Endodermal cell (in vitro differentiated cells): Measurements from ENCODE around the gene LRSAM1. TPM values are rescaled to one million over a fixed set of nuclear protein-coding genes. Genes with fewer than 3 reads are reported as not detected.

Experiments
- DNase-seq: peaks from one replicate; pipeline ENCODE4 v3.0.0-alpha.2; 2017
- H3K27ac ChIP-seq: 2 replicates; pipeline ENCODE4 v1.5.1; 2013; ENCODE audit warnings: mild to moderate bottlenecking, low read depth, low read length, moderate library complexity
- H3K27me3 ChIP-seq: 2 replicates; pipeline ENCODE4 v1.6.1; 2013; ENCODE audit warnings: mild to moderate bottlenecking, low read length, moderate library complexity; ENCODE audit not compliant: insufficient read depth, control insufficient read depth, poor library complexity, severe bottlenecking
- H3K36me3 ChIP-seq: 2 replicates; pipeline ENCODE4 v1.7.0; 2013; ENCODE audit warnings: mild to moderate bottlenecking, low read length, moderate library complexity; ENCODE audit not compliant: control insufficient read depth, insufficient read depth
- H3K4me1 ChIP-seq: one replicate; pipeline ENCODE4 v1.7.0; 2013; ENCODE audit warnings: low read length; ENCODE audit not compliant: control insufficient read depth, insufficient read depth
- H3K4me3 ChIP-seq: 2 replicates; pipeline ENCODE4 v1.5.1; 2013; ENCODE audit warnings: mild to moderate bottlenecking, low read length, moderate library complexity
- H3K9ac ChIP-seq: 2 replicates; pipeline ENCODE4 v1.6.1; 2013; ENCODE audit warnings: mild to moderate bottlenecking, low read length, moderate library complexity; ENCODE audit not compliant: poor library complexity, severe bottlenecking; ENCODE audit errors: extremely low read depth
- H3K9me3 ChIP-seq: 2 replicates; pipeline ENCODE4 v1.6.1; 2013; ENCODE audit warnings: mild to moderate bottlenecking, low read length, moderate library complexity; ENCODE audit not compliant: control insufficient read depth
- H3K27ac Mint-ChIP-seq: 2 replicates; pipeline ENCODE4 v1.8.0; 2020; ENCODE audit warnings: mixed read lengths
- H3K27me3 Mint-ChIP-seq: 2 replicates; pipeline ENCODE4 v1.8.0; 2021; ENCODE audit warnings: mild to moderate bottlenecking, mixed read lengths; ENCODE audit not compliant: insufficient read depth
- H3K36me3 Mint-ChIP-seq: 2 replicates; pipeline ENCODE4 v1.8.0; 2020; ENCODE audit warnings: low read depth, mixed read lengths
- H3K4me1 Mint-ChIP-seq: 2 replicates; pipeline ENCODE4 v1.8.0; 2020; ENCODE audit warnings: mixed read lengths
- H3K4me3 Mint-ChIP-seq: 2 replicates; pipeline ENCODE4 v1.8.0; 2020; ENCODE audit warnings: mild to moderate bottlenecking, moderate library complexity, mixed read lengths
- H3K9me3 Mint-ChIP-seq: 2 replicates; pipeline ENCODE4 v1.8.0; 2020; ENCODE audit warnings: mild to moderate bottlenecking, mixed read lengths
- CTCF ChIP-seq: fragments of 200-600 bp; sonication (generic); conservative IDR thresholded peaks from 2 replicates; pipeline ENCODE4 v1.5.0; 2021; ENCODE audit warnings: antibody characterized with exemption, mild to moderate bottlenecking
- WGBS, 2 experiments: methylation state at CpG; one replicate each; pipeline versions ENCODE4 v1.1.5 to v1.1.7; 2013; ENCODE audit warnings: missing lambda C conversion rate in 2 of 2, mixed read lengths in 1 of 2; ENCODE audit not compliant: insufficient coverage in 1 of 2, insufficient read length in 1 of 2; 5-methylcytosine and 5-hydroxymethylcytosine counted together
- total RNA-seq, 2 donors: library from RNA; stranded (reverse); fragmentation: NEBNext Ultra II Directional in 1 of 2; extraction: Animal tissue kit (Norgen Biotek cat#: 25700) in 1 of 2; gene quantifications; 2 replicates in 1 of 2; 3 replicates in 1 of 2; pipeline ENCODE4 v1.2.1, GENCODE V29; 2021

The LRSAM1 gene
- total RNA-seq, 2 donors from 2014 or later = 18.4 to 19.8 TPM

- H3K36me3 ChIP-seq = no peaks in the 10 kb centered on the region
- H3K9me3 Mint-ChIP-seq = no peaks in the 10 kb centered on the region
- no peaks in the 10 kb centered on the region for H3K27me3 Mint-ChIP-seq
- DNase-seq = no peak
- no peaks in the 10 kb centered on the region for H3K4me1 ChIP-seq
- no peak overlapping the region for H3K27ac ChIP-seq
- no peaks in the 10 kb centered on the region for H3K27me3 ChIP-seq
- TF ChIP-seq CTCF = no peak
- peaks cover 12% of the 10 kb centered on the region for H3K36me3 Mint-ChIP-seq
- no peak overlapping the region for H3K4me3 ChIP-seq
- no peak overlapping the region for H3K9ac ChIP-seq
- no peaks in the 10 kb centered on the region for H3K9me3 ChIP-seq
- H3K4me1 Mint-ChIP-seq = no peaks in the 10 kb centered on the region
- no peak overlapping the region for H3K4me3 Mint-ChIP-seq
- H3K27ac Mint-ChIP-seq = no peak overlapping the region
- 94 to 97% methylated on average over 6 to 8 of the region's 8 CpGs for WGBS, 2 experiments
These were observed 53.6 kb downstream of the LRSAM1 start for GRCh38 chr9:127504887-127505251.

GRCh38 chr9:127505396-127506116 lies 54.2 kb downstream of the LRSAM1 start:
- Histone ChIP-seq H3K36me3 (no peaks in the 10 kb centered on the region), H3K27me3 (no peaks in the 10 kb centered on the region), H3K27ac (no peak overlapping the region), H3K9ac (no peak overlapping the region), H3K9me3 (no peaks in the 10 kb centered on the region), H3K4me3 (no peak overlapping the region), H3K4me1 (no peaks in the 10 kb centered on the region)
- Mint-ChIP-seq H3K4me3 (no peak overlapping the region), H3K27me3 (no peaks in the 10 kb centered on the region), H3K36me3 (peaks cover 12% of the 10 kb centered on the region), H3K9me3 (no peaks in the 10 kb centered on the region), H3K27ac (no peak overlapping the region), H3K4me1 (no peaks in the 10 kb centered on the region)
- WGBS, 2 experiments = 82 to 96% methylated on average over 4 to 16 of the region's 16 CpGs
- DNase-seq = peak; percentile 89
- peak; percentile 73 for TF ChIP-seq CTCF

GRCh38 chr9:127506117-127506813 lies 55.0 kb downstream of the LRSAM1 start:
- no peak overlapping the region for H3K27ac ChIP-seq
- H3K4me1 Mint-ChIP-seq = no peaks in the 10 kb centered on the region

More at GRCh38 chr9:127506117-127506813, 55.0 kb downstream of the LRSAM1 start:
- H3K9ac ChIP-seq = no peak overlapping the region
- Mint-ChIP-seq H3K36me3 (peaks cover 12% of the 10 kb centered on the region), H3K4me3 (no peak overlapping the region), H3K27me3 (no peaks in the 10 kb centered on the region), H3K27ac (no peak overlapping the region), H3K9me3 (no peaks in the 10 kb centered on the region)
- no peak overlapping the region for H3K4me3 ChIP-seq
- H3K36me3 ChIP-seq = no peaks in the 10 kb centered on the region
- WGBS, 2 experiments = 92 to 100% methylated on average over 3 to 12 of the region's 12 CpGs
- H3K27me3 ChIP-seq = no peaks in the 10 kb centered on the region
- H3K4me1 ChIP-seq = no peaks in the 10 kb centered on the region
- TF ChIP-seq CTCF = no peak
- no peaks in the 10 kb centered on the region for H3K9me3 ChIP-seq
- no peak for DNase-seq
